Duodenal mucosa (tissue), 2 donors: ENCODE data around the gene GLG1.
"Not testable (repeated sequence)": the region's sequence is repeated elsewhere in the genome, so short reads cannot be mapped to it uniquely, and the experiment has no call there.

Experiments used
- H3K27ac ChIP-seq: one replicate; pipeline ENCODE4 v1.7.0; 2013; ENCODE audit warnings: low read depth, low read length
- H3K27me3 ChIP-seq, 2 donors: one replicate each; pipeline ENCODE4 v1.7.0; 2013; ENCODE audit warnings: low read length in 2 of 2, control low read depth in 1 of 2; ENCODE audit not compliant: insufficient read depth in 2 of 2, control insufficient read depth in 1 of 2
- H3K36me3 ChIP-seq, 2 donors: one replicate each; pipeline ENCODE4 v1.7.0; 2013; ENCODE audit warnings: low read length in 2 of 2, control low read depth in 1 of 2; ENCODE audit not compliant: insufficient read depth in 2 of 2, control insufficient read depth in 1 of 2
- H3K4me1 ChIP-seq, 2 donors: one replicate each; pipeline ENCODE4 v1.7.0; 2013; ENCODE audit warnings: low read length in 2 of 2, control low read depth in 1 of 2; ENCODE audit not compliant: insufficient read depth in 2 of 2, control insufficient read depth in 1 of 2
- H3K4me3 ChIP-seq, 2 donors: one replicate each; pipeline ENCODE4 v1.7.0; 2013; ENCODE audit warnings: low read length in 2 of 2, low read depth in 1 of 2
- H3K9ac ChIP-seq, 2 donors: one replicate each; pipeline ENCODE4 v1.7.0; 2013; ENCODE audit warnings: low read length in 2 of 2, low read depth in 1 of 2
- H3K9me3 ChIP-seq, 2 donors: one replicate each; pipeline ENCODE4 v1.7.0; 2013; ENCODE audit warnings: low read length in 2 of 2, control low read depth in 1 of 2; ENCODE audit not compliant: control insufficient read depth in 1 of 2

GLG1 gene

GRCh38 chr16:74542911-74543578 lies 63.9 kb downstream of the GLG1 start:
- H3K27ac ChIP-seq, H3K9ac ChIP-seq, H3K4me3 ChIP-seq, H3K4me1 ChIP-seq, H3K9me3 ChIP-seq, H3K27me3 ChIP-seq, H3K36me3 ChIP-seq: not testable (repeated sequence)

GRCh38 chr16:74540663-74541062 lies 66.3 kb downstream of the GLG1 start:
- not testable (repeated sequence) for H3K9me3 ChIP-seq, H3K4me1 ChIP-seq, H3K4me3 ChIP-seq, H3K9ac ChIP-seq, H3K27me3 ChIP-seq, H3K36me3 ChIP-seq, H3K27ac ChIP-seq

GRCh38 chr16:74538801-74539200 lies 68.1 kb downstream of the GLG1 start:
- not testable (repeated sequence) for H3K9me3 ChIP-seq, H3K9ac ChIP-seq, H3K27ac ChIP-seq, H3K36me3 ChIP-seq, H3K4me1 ChIP-seq, H3K4me3 ChIP-seq, H3K27me3 ChIP-seq

DNA sequence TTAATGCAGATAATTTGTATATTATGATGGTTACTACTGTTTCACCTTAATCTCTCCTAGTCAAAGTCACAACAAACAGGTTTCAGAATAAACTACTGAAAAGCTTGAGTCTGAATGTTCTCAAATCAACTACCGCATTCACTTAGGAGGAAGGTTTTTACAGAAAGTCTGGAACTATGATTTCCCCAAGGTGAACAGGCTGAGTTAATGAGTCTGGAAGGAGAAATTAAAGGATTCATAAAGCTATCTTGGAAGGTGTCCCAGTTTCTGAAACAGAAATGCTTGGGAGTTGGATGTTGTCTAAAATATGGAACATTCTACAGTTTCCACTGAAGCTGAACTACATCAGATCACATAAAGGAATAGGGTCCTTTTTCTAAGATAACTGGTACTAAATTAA lies 69.2 kb downstream of the GLG1 start:
- H3K36me3 ChIP-seq, H3K27me3 ChIP-seq, H3K4me3 ChIP-seq, H3K27ac ChIP-seq, H3K4me1 ChIP-seq, H3K9me3 ChIP-seq, H3K9ac ChIP-seq: not testable (repeated sequence)

- H3K36me3 ChIP-seq, H3K9me3 ChIP-seq, H3K27ac ChIP-seq, H3K27me3 ChIP-seq, H3K9ac ChIP-seq, H3K4me1 ChIP-seq, H3K4me3 ChIP-seq: not testable (repeated sequence)
Observed at GRCh38 chr16:74534650-74535049, 72.3 kb downstream of the GLG1 start.

DNA sequence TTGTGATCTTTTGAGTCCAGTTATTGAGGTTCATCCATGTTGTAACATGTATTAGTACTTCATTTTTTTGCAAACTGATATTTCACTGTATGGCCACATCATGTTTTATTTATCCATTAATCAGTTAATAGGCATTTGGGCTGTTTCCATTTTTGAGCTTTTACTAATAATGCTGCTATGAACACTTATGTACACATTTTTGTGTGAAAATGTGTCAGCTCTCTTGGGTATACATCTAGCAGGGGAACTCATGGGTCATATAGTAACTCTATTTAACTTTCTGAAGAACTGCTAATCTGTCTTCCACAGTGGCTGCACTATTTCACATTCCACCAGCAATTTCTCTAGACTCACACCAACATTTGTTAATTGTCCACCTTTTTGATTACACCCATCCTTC lies 82.0 kb downstream of the GLG1 start:
- no peak overlapping the region for H3K9ac ChIP-seq
- H3K4me1 ChIP-seq: no peaks in the 10 kb centered on the region
- peaks cover 0 to 4% of the 10 kb centered on the region in 2 donors for H3K9me3 ChIP-seq
- no peaks in the 10 kb centered on the region for H3K27me3 ChIP-seq
- H3K36me3 ChIP-seq: no peaks in the 10 kb centered on the region
- no peak overlapping the region for H3K4me3 ChIP-seq
- no peak overlapping the region for H3K27ac ChIP-seq

DNA sequence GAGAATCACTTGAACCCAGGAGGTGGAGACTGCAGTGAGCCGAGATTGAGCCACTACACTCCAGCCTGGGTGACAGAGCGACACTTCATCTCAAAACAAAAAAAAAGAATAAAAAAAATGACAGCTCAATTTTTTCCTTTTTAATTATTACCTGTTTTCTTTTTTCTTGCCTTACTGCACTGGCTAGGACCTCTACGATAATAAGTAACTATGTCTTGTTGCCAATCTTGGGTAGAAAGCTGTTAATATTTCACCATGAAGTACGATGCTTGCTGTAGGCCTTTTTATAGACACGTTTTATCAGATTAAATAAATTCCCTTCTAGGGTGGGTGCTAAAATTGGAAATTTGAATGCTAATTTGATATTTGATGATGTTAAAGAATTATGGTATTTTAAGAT lies 82.8 kb downstream of the GLG1 start:
- H3K27ac ChIP-seq: no peak overlapping the region
- no peak overlapping the region for H3K4me3 ChIP-seq
- H3K9ac ChIP-seq: no peak overlapping the region
- H3K27me3 ChIP-seq: no peaks in the 10 kb centered on the region
- peaks cover 0 to 4% of the 10 kb centered on the region in 2 donors for H3K9me3 ChIP-seq
- H3K4me1 ChIP-seq: no peaks in the 10 kb centered on the region
- no peaks in the 10 kb centered on the region for H3K36me3 ChIP-seq

GRCh38 chr16:74523706-74524105 lies 83.2 kb downstream of the GLG1 start:
- H3K9ac ChIP-seq, H3K9me3 ChIP-seq, H3K4me1 ChIP-seq, H3K27me3 ChIP-seq, H3K4me3 ChIP-seq, H3K36me3 ChIP-seq, H3K27ac ChIP-seq: not testable (repeated sequence)

- no peak overlapping the region for H3K4me3 ChIP-seq
- H3K4me1 ChIP-seq: no peaks in the 10 kb centered on the region
- no peaks in the 10 kb centered on the region for H3K27me3 ChIP-seq
- H3K9me3 ChIP-seq: peaks cover 0 to 4% of the 10 kb centered on the region in 2 donors
- no peaks in the 10 kb centered on the region for H3K36me3 ChIP-seq
- H3K27ac ChIP-seq: no peak overlapping the region
- no peak overlapping the region for H3K9ac ChIP-seq
Observed at GRCh38 chr16:74522160-74522559, 84.8 kb downstream of the GLG1 start.

- H3K27me3 ChIP-seq: no peaks in the 10 kb centered on the region
- no peaks in the 10 kb centered on the region for H3K4me1 ChIP-seq
- peaks cover 0 to 4% of the 10 kb centered on the region in 2 donors for H3K9me3 ChIP-seq
- H3K27ac ChIP-seq: no peak overlapping the region
- H3K9ac ChIP-seq: no peak overlapping the region
- H3K36me3 ChIP-seq: no peaks in the 10 kb centered on the region
- H3K4me3 ChIP-seq: no peak overlapping the region
Observed at GRCh38 chr16:74521691-74522090, 85.2 kb downstream of the GLG1 start.

GRCh38 chr16:74518934-74519333 lies 88.0 kb downstream of the GLG1 start:
- not testable (repeated sequence) for H3K27ac ChIP-seq, H3K9me3 ChIP-seq, H3K9ac ChIP-seq, H3K27me3 ChIP-seq, H3K4me3 ChIP-seq, H3K4me1 ChIP-seq, H3K36me3 ChIP-seq
